Keratinocyte (primary cell): ENCODE results near the gene DDX39B. TPM values are rescaled to one million over a fixed set of nuclear protein-coding genes. Genes with fewer than 3 reads are reported as not detected.

Experiments
- DNase-seq: peaks from one replicate; pipeline ENCODE4 v3.0.0-alpha.2; 2011; ENCODE audit warnings: low read depth, missing footprints, low spot score
- FAIRE-seq: peaks from 2 replicates; lab custom pipeline; 2011; peaks lifted over from hg19 to GRCh38; lab: Jason Lieb, UNC
- H2AFZ ChIP-seq: 2 replicates; pipeline ENCODE4 v1.6.0; 2012; ENCODE audit warnings: low read length, control low read depth, inconsistent platforms; ENCODE audit not compliant: control insufficient read depth
- H3K27ac ChIP-seq: 2 replicates; pipeline ENCODE4 v1.5.1; 2011; ENCODE audit warnings: low read length; ENCODE audit not compliant: control insufficient read depth, insufficient read depth
- H3K27me3 ChIP-seq: 3 replicates; pipeline ENCODE4 v1.6.0; 2011; ENCODE audit warnings: low read length; ENCODE audit not compliant: control insufficient read depth, insufficient read depth; ENCODE audit errors: extremely low read depth
- H3K36me3 ChIP-seq, 2 experiments: 2 replicates in 1 of 2; 3 replicates in 1 of 2; pipeline ENCODE4 v1.5.1; 2011; ENCODE audit warnings: low read length in 2 of 2, mild to moderate bottlenecking in 1 of 2; ENCODE audit not compliant: control insufficient read depth in 2 of 2, insufficient read depth in 2 of 2; ENCODE audit errors: extremely low read depth in 1 of 2
- H3K4me1 ChIP-seq: 3 replicates; pipeline ENCODE4 v1.5.1; 2011; ENCODE audit warnings: low read length; ENCODE audit not compliant: control insufficient read depth, insufficient read depth; ENCODE audit errors: extremely low read depth
- H3K4me2 ChIP-seq: 3 replicates; pipeline ENCODE4 v1.6.0; 2011; ENCODE audit warnings: low read depth, low read length; ENCODE audit not compliant: control insufficient read depth, insufficient read depth; ENCODE audit errors: extremely low read depth
- H3K4me3 ChIP-seq, 3 experiments: fragments of 200-600 bp in 1 of 3; sonication (generic) in 1 of 3; 2 replicates in 2 of 3; 3 replicates in 1 of 3; pipeline ENCODE4 v1.5.1; 2011 to 2016; ENCODE audit warnings: low read length in 3 of 3, mild to moderate bottlenecking in 3 of 3, control low read depth in 2 of 3, inconsistent platforms in 1 of 3, low read depth in 1 of 3, mixed read lengths in 1 of 3, mixed run types in 1 of 3, moderate library complexity in 1 of 3; ENCODE audit not compliant: control insufficient read depth in 2 of 3, insufficient read depth in 2 of 3; ENCODE audit errors: extremely low read depth in 1 of 3
- H3K79me2 ChIP-seq: 2 replicates; pipeline ENCODE4 v1.6.0; 2012; ENCODE audit warnings: low read length; ENCODE audit not compliant: control insufficient read depth, insufficient read depth
- H3K9ac ChIP-seq: 3 replicates; pipeline ENCODE4 v1.6.0; 2011; ENCODE audit warnings: low read length; ENCODE audit not compliant: control insufficient read depth, insufficient read depth; ENCODE audit errors: extremely low read depth
- H3K9me1 ChIP-seq: 3 replicates; pipeline ENCODE4 v1.6.0; 2011; ENCODE audit warnings: low read length; ENCODE audit not compliant: control insufficient read depth, insufficient read depth; ENCODE audit errors: extremely low read depth
- H3K9me3 ChIP-seq: 2 replicates; pipeline ENCODE4 v1.5.1; 2012; ENCODE audit warnings: low read depth, low read length; ENCODE audit not compliant: control insufficient read depth
- H4K20me1 ChIP-seq: 3 replicates; pipeline ENCODE4 v1.6.0; 2011; ENCODE audit warnings: low read length; ENCODE audit not compliant: control insufficient read depth, insufficient read depth; ENCODE audit errors: extremely low read depth
- EZH2 ChIP-seq: IDR thresholded peaks from one replicate; pipeline ENCODE4 v1.6.1; 2012; ENCODE audit warnings: inconsistent platforms, mild to moderate bottlenecking, low read length, moderate library complexity
- dilution Hi-C: fragments of 300-500 bp; cut with MboI; formaldehyde crosslinking; loops from one replicate; pipeline ENCODE4 v1.7.0; 2020; ENCODE audit warnings: low sequenced_read_pairs; ENCODE audit not compliant: extremely low pct_ligation_motif_present
- polyA plus RNA-seq, 5 experiments: library from polyadenylated mRNA; depleted of rRNA in 3 of 5; stranded (reverse) in 3 of 5; stranded (forward) in 1 of 5; unstranded in 1 of 5; fragments of >200 nt; gene quantifications; 1 replicate in 1 of 5; 2 replicates in 3 of 5; 3 replicates in 1 of 5; pipeline versions ENCODE4 v1.2.1 to v1.2.3, GENCODE V29; 2011 to 2012; ENCODE audit warnings: missing spikeins in 2 of 5, low read depth in 1 of 5, low replicate concordance in 1 of 5
- TF ChIP-seq, protein P1 (sequence below), 3 experiments: IDR thresholded peaks in 1 of 3; conservative IDR thresholded peaks in 1 of 3; optimal IDR thresholded peaks in 1 of 3; 2 replicates in 2 of 3; 3 replicates in 1 of 3; pipeline versions ENCODE3 to v1.5.1; 2011; ENCODE audit warnings: low read length in 3 of 3, mild to moderate bottlenecking in 3 of 3, moderate library complexity in 2 of 3, control low read depth in 1 of 3, inconsistent platforms in 1 of 3; ENCODE audit not compliant: insufficient read depth in 2 of 3; ENCODE audit errors: extremely low read depth in 1 of 3

Gene DDX39B
- polyA plus RNA-seq, 1 donor (not counting 4 experiments of a cell fraction or from before 2014, with no cell fraction given) = 314 TPM

DNA sequence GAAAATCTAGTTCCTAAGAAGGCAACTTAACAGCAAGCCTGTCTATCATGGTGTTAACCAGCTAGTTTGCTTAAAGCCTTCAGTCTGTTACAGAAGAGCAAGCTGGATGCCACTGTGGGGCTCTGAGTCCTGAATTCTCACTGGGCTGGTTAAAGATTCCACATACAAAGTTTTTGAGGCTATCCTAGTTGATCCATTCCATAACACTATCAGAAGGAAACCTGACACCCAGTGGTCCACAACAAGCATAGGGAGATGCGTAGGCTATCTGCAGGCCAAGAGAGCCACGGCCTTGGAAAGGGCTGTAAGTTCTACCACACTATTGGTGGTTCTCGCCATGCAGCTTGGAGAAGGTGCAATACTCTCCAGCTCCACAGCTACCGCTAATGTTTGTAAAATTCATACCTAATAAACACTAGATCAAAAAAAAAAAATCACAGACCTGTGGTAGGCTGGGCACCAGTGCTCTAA is 13.5 kb downstream of the DDX39B start:
- no peak overlapping the region for H2AFZ ChIP-seq
- TF ChIP-seq, protein P1, sequence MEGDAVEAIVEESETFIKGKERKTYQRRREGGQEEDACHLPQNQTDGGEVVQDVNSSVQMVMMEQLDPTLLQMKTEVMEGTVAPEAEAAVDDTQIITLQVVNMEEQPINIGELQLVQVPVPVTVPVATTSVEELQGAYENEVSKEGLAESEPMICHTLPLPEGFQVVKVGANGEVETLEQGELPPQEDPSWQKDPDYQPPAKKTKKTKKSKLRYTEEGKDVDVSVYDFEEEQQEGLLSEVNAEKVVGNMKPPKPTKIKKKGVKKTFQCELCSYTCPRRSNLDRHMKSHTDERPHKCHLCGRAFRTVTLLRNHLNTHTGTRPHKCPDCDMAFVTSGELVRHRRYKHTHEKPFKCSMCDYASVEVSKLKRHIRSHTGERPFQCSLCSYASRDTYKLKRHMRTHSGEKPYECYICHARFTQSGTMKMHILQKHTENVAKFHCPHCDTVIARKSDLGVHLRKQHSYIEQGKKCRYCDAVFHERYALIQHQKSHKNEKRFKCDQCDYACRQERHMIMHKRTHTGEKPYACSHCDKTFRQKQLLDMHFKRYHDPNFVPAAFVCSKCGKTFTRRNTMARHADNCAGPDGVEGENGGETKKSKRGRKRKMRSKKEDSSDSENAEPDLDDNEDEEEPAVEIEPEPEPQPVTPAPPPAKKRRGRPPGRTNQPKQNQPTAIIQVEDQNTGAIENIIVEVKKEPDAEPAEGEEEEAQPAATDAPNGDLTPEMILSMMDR (optimal IDR thresholded peaks at IDR 0.05 in 1 of 3, IDR thresholded peaks at IDR 0.05 in 1 of 3, conservative IDR thresholded peaks at IDR 0.05 in 1 of 3; ENCODE audit: extremely low read depth in 1 of 3, insufficient read depth in 2 of 3, low read length in 3 of 3) = no peak
- no peak for TF ChIP-seq EZH2
- H3K9ac ChIP-seq = no peak overlapping the region
- H3K27me3 ChIP-seq = no peaks in the 10 kb centered on the region
- peaks cover 4% of the 10 kb centered on the region for H3K79me2 ChIP-seq
- FAIRE-seq = no peak
- DNase-seq = no peak
- no peak overlapping the region for H3K4me2 ChIP-seq
- dilution Hi-C loops = no loop called here
- no peak overlapping the region for H3K4me3 ChIP-seq
- H3K9me1 ChIP-seq = no peaks in the 10 kb centered on the region
- H4K20me1 ChIP-seq = peaks cover 14% of the 10 kb centered on the region
- H3K27ac ChIP-seq = no peak overlapping the region
- peaks cover 7% of the 10 kb centered on the region for H3K4me1 ChIP-seq
- H3K9me3 ChIP-seq = no peaks in the 10 kb centered on the region
- H3K36me3 ChIP-seq = peaks cover 22 to 24% of the 10 kb centered on the region in 2 experiments

DNA sequence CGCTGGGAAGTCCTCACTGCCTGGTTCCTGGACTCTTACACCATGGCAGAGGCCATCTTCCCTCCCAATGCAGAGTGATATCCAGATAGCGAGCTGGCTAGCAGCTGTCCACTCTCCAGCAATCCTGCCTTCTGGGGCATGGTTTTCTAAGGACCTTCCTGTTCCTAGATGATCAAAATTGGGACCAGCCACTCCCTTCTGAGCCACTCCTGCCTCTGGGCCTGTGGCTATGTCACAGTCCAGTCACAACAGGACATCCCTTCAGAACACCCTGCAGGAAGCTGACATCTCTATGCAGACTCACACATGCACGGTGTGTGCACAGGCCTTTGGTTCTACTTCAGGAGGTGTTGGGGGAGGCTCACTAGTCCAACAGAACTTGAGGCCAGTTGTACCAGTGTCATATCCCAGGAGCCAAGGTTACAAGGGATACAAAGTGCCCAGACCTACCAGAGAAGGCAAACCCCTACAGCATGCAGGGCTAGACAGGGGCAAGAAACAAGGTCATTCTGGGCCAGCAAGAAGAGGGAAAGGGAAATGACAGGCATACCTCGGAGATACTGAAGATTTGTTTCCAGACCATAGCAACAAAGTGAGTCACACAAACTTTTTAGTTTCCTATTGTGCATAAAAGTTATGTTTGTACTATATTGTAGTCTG is 15.7 kb downstream of the DDX39B start:
- Histone ChIP-seq H3K4me3 (no peak overlapping the region), H3K27me3 (no peaks in the 10 kb centered on the region), H3K9me1 (no peaks in the 10 kb centered on the region), H3K9ac (no peak overlapping the region), H3K79me2 (no peaks in the 10 kb centered on the region), H3K4me2 (no peak overlapping the region), H3K27ac (no peak overlapping the region), H3K36me3 (peaks cover 10 to 11% of the 10 kb centered on the region in 2 experiments), H3K9me3 (no peaks in the 10 kb centered on the region), H2AFZ (no peak overlapping the region), H4K20me1 (peaks cover 11% of the 10 kb centered on the region), H3K4me1 (peaks cover 7% of the 10 kb centered on the region)
- FAIRE-seq (no peak), DNase-seq (no peak)
- TF ChIP-seq EZH2 = no peak
- TF ChIP-seq, protein P1 (optimal IDR thresholded peaks at IDR 0.05 in 1 of 3, IDR thresholded peaks at IDR 0.05 in 1 of 3, conservative IDR thresholded peaks at IDR 0.05 in 1 of 3; ENCODE audit: extremely low read depth in 1 of 3, insufficient read depth in 2 of 3, low read length in 3 of 3) = no peak
- dilution Hi-C loops = no loop called here
